ENCODE measurements around the gene PDE1C. TPM values are rescaled to one million over a fixed set of nuclear protein-coding genes. Genes with fewer than 3 reads are reported as not detected.

PDE1C gene
- total and polyA plus RNA-seq, 12 donors, result 0.33 to 9.9 (median 2.9) TPM

DNA sequence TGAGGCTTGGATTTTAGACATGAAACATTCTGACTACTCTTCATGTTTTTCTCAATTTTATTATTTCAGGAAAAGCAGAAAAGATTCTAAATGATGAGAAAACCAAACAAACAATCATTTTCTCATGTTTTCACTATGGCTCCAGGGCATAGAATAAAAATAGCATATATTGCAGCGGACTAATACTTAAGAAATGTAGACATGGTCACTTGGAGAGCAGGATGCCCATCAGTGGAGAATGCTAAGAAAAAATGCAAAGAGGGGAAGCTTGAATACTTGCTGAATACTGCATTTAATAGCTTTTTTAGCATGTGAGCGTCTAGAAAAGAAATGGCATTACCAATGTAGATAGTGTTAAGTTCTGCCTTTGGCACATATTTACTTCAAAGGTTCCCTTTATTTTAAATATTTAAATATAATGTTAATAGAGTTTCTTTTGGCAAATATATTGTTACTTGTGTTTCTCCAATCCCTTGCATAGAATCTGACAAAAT is 275.3 kb downstream of the PDE1C start:
- intact Hi-C loops (cut with DNase I), result no loop called here
- Histone ChIP-seq H3K9me3 (replicated peaks in 1 of 3) (no peaks in the 10 kb centered on the region), H3K36me3 (replicated peaks in 1 of 2) (no peaks in the 10 kb centered on the region), H3K27ac (no peak overlapping the region), H3K27me3 (no peaks in the 10 kb centered on the region), H3K4me3 (no peak overlapping the region), H3K4me1 (replicated peaks in 1 of 2) (no peaks in the 10 kb centered on the region)
- no peak for DNase-seq
- TF ChIP-seq, protein P1, sequence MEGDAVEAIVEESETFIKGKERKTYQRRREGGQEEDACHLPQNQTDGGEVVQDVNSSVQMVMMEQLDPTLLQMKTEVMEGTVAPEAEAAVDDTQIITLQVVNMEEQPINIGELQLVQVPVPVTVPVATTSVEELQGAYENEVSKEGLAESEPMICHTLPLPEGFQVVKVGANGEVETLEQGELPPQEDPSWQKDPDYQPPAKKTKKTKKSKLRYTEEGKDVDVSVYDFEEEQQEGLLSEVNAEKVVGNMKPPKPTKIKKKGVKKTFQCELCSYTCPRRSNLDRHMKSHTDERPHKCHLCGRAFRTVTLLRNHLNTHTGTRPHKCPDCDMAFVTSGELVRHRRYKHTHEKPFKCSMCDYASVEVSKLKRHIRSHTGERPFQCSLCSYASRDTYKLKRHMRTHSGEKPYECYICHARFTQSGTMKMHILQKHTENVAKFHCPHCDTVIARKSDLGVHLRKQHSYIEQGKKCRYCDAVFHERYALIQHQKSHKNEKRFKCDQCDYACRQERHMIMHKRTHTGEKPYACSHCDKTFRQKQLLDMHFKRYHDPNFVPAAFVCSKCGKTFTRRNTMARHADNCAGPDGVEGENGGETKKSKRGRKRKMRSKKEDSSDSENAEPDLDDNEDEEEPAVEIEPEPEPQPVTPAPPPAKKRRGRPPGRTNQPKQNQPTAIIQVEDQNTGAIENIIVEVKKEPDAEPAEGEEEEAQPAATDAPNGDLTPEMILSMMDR (IDR thresholded peaks at IDR 0.05), result no peak
- TF ChIP-seq POLR2A (IDR thresholded peaks at IDR 0.05), result no peak
- WGBS, 4 donors, result 59 to 80% (median 73%) methylated on average over 2 of the region's 2 CpGs

DNA sequence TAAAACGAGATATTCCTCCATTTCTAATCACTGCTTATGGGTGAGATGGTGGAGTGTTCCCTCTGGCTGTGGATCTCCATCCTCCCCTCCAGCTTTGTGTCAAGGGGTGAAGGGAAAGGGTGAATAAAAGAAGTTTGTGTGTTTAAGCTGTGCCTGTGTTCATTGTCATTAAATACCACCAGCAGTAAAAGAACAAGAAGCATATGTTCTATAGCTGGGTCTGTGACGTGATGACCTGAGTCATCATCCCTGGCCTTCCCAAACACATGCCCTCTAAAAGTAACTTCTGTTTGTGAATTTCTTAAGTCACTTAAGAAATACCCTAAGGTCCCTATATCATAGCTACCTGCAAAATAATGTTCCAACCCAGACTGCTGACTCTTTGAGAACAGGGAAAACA is 278.3 kb downstream of the PDE1C start:
- Histone ChIP-seq H3K9me3 (replicated peaks in 1 of 3) (no peaks in the 10 kb centered on the region), H3K4me1 (replicated peaks in 1 of 2) (no peaks in the 10 kb centered on the region), H3K36me3 (replicated peaks in 1 of 2) (no peaks in the 10 kb centered on the region), H3K4me3 (no peak overlapping the region), H3K27ac (no peak overlapping the region), H3K27me3 (no peaks in the 10 kb centered on the region)
- intact Hi-C loops (cut with DNase I), result no loop called here
- no peak for DNase-seq
- TF ChIP-seq, protein P1 (IDR thresholded peaks at IDR 0.05), result no peak
- TF ChIP-seq POLR2A (IDR thresholded peaks at IDR 0.05), result no peak
- 55 to 65% (median 59%) methylated on average over 2 of the region's 2 CpGs for WGBS, 4 donors

DNA sequence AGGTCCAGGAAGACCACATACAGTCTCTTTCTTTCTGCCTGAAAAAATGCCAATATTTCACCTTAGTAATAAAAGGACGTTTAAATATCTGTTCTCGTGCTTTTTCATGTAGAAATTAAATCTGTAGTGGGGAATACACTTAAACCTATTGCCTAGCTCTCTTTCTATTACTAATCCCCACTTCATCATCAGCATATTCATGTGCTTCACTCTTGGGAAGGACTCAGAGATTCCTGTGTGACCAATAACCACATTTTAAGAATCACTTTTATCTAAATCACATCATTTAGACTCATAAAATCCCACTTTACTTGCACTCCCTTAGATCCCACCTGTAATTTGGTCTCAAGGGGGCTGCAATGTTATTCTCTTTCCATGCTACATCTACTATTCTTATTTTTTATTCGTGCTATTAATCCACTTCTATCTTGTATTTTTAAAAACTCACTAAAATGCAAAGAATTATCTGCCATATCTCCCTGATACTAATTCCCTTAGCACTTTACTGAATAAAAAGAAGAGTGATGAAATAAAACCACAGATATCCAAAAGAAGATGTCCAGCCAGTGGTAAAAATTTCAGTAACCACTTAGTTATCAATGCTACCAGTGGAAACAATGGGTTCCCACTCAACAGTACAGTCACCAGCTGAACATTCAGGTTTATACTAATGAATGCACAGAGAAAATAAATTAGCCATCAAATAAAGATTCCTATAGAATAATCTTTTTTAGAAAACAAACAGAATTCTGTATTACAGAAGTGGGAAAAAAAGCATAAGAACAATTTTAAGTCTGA is 281.1 kb downstream of the PDE1C start:
- TF ChIP-seq, protein P1 (IDR thresholded peaks at IDR 0.05), result no peak
- no peak for TF ChIP-seq POLR2A (IDR thresholded peaks at IDR 0.05)
- no peak overlapping the region for H3K4me3 ChIP-seq
- no peaks in the 10 kb centered on the region for H3K9me3 ChIP-seq (replicated peaks in 1 of 3)
- H3K27ac ChIP-seq, result no peak overlapping the region
- H3K36me3 ChIP-seq (replicated peaks in 1 of 2), result no peaks in the 10 kb centered on the region
- no peaks in the 10 kb centered on the region for H3K27me3 ChIP-seq
- no peaks in the 10 kb centered on the region for H3K4me1 ChIP-seq (replicated peaks in 1 of 2)
- no peak for DNase-seq
- WGBS, 4 donors, result 52 to 75% (median 62%) methylated on average over 3 of the region's 3 CpGs
- intact Hi-C loops (cut with DNase I), result no loop called here

DNA sequence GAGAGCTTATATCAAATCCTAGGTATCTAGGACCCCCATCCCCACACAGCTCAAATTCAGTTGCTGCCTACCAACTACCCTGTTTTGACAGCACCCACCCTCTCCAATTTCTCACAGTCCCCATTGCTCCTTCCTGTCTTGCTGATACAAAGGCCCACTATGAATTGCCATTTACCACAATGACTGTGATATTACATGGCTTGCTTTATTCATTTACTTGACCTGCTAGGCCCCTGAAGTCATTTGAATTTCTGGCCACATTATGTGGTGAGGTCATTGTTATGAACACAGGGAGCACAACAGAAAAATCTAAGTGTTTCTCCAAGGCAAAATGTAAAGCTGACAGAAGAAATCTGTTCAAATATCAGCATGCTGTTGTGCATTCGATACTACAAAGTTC is 281.8 kb downstream of the PDE1C start:
- Histone ChIP-seq H3K9me3 (replicated peaks in 1 of 3) (no peaks in the 10 kb centered on the region), H3K4me1 (replicated peaks in 1 of 2) (no peaks in the 10 kb centered on the region), H3K27me3 (no peaks in the 10 kb centered on the region), H3K4me3 (no peak overlapping the region), H3K27ac (no peak overlapping the region), H3K36me3 (replicated peaks in 1 of 2) (no peaks in the 10 kb centered on the region)
- 55 to 69% (median 56%) methylated on average over 1 of the region's 1 CpG for WGBS, 4 donors
- DNase-seq, result no peak
- TF ChIP-seq, protein P1 (IDR thresholded peaks at IDR 0.05), result no peak
- TF ChIP-seq POLR2A (IDR thresholded peaks at IDR 0.05), result no peak
- intact Hi-C loops (cut with DNase I), result no loop called here
